Measurements from ENCODE around the gene SKOR1. TPM values are rescaled to one million over a fixed set of nuclear protein-coding genes. Genes with fewer than 3 reads are reported as not detected.

The SKOR1 gene
- total and polyA plus RNA-seq, 2 of the 13 experiments (the other 11 are each of a cell fraction or from before 2014, with no cell fraction given) = 0.09 to 0.11 TPM

DNA sequence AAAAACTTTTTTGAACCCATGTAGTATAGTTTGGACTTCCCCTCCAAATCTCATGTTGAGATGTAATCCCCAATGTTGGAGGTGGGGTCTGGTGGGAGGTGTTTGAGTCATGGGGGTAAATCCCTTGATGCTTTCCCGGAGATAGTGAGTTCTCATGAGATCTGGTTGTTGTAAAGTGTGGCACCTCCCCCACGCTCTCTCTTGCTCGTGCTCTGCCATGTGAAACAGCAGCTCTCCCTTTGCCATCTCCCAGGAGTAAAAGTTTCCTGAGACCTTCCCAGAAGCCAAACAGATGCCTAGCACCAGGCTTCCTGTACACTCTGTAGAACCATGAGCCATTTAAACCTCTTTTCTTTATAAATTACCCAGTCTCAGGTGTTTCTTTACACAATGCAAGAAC, 30.5 kb downstream of the SKOR1 start:
- no peak overlapping the region for H3K4me3 ChIP-seq (replicated peaks in 1 of 3; ENCODE audit: insufficient read depth in 1 of 3, low read depth in 2 of 3, low read length in 3 of 3)
- H3K9me3 ChIP-seq (ENCODE audit: low read length) = no peaks in the 10 kb centered on the region
- POLR2A ChIA-PET = interaction anchor here (0.6 kb wide), 1 partner anchor 210 kb away, joined by 3 read pairs; no protein-coding TSS in a partner anchor
- 87% methylated on average over 3 of the region's 3 CpGs for WGBS (ENCODE audit: low lambda C conversion rate)
- DNase-seq (ENCODE audit: low spot score) (no peak), ATAC-seq (no peak), FAIRE-seq (no peak)
- H3K36me3 ChIP-seq (replicated peaks in 1 of 2; ENCODE audit: control insufficient read depth in 1 of 2, insufficient read depth in 2 of 2, low read length in 2 of 2) = no peaks in the 10 kb centered on the region
- CTCF ChIA-PET (ENCODE audit: low intra/inter-chr PET ratio, low total read pairs) = no interaction called here
- H4K20me1 ChIP-seq (ENCODE audit: insufficient read depth, low read length) = no peaks in the 10 kb centered on the region
- BruUV-seq (replicated peaks) = no TSS peak
- H3K9ac ChIP-seq (ENCODE audit: insufficient read depth, low read depth, low read length) = no peak overlapping the region
- no peak overlapping the region for H3K4me2 ChIP-seq (ENCODE audit: low read depth, low read length)
- no peak overlapping the region for H3K27ac ChIP-seq (ENCODE audit: extremely low read length, insufficient read depth, low read length)
- in situ Hi-C loops (cut with HindIII; ENCODE audit: extremely low pct_ligation_motif_present, low pct_unique_long_range_greater_than_20kb) = loop anchor here (5.0 kb wide), 1 partner anchor 301 kb away; no protein-coding TSS in a partner anchor
- peaks cover 74% of the 10 kb centered on the region for H3K4me1 ChIP-seq (ENCODE audit: insufficient read depth, low read length)
- intact Hi-C loops (cut with micrococcal nuclease; ENCODE audit: unreplicated experiment) = no loop called here
- H2AFZ ChIP-seq (ENCODE audit: low read length) = no peak overlapping the region
- TF ChIP-seq ZNF75D (CRISPR knock-in tag; IDR thresholded peaks at IDR 0.05; ENCODE audit: borderline replicate concordance) = no peak
- TF ChIP-seq, protein P1, sequence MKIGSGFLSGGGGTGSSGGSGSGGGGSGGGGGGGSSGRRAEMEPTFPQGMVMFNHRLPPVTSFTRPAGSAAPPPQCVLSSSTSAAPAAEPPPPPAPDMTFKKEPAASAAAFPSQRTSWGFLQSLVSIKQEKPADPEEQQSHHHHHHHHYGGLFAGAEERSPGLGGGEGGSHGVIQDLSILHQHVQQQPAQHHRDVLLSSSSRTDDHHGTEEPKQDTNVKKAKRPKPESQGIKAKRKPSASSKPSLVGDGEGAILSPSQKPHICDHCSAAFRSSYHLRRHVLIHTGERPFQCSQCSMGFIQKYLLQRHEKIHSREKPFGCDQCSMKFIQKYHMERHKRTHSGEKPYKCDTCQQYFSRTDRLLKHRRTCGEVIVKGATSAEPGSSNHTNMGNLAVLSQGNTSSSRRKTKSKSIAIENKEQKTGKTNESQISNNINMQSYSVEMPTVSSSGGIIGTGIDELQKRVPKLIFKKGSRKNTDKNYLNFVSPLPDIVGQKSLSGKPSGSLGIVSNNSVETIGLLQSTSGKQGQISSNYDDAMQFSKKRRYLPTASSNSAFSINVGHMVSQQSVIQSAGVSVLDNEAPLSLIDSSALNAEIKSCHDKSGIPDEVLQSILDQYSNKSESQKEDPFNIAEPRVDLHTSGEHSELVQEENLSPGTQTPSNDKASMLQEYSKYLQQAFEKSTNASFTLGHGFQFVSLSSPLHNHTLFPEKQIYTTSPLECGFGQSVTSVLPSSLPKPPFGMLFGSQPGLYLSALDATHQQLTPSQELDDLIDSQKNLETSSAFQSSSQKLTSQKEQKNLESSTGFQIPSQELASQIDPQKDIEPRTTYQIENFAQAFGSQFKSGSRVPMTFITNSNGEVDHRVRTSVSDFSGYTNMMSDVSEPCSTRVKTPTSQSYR (CRISPR knock-in tag; IDR thresholded peaks at IDR 0.05; ENCODE audit: borderline replicate concordance) = peak; percentile 35; the same call in 1 of the 2 replicates
- no peaks in the 10 kb centered on the region for H3K79me2 ChIP-seq (ENCODE audit: insufficient read depth, low read length)
- no peaks in the 10 kb centered on the region for H3K27me3 ChIP-seq (ENCODE audit: control insufficient read depth in 1 of 2, insufficient read depth in 2 of 2, low read length in 2 of 2)

DNA sequence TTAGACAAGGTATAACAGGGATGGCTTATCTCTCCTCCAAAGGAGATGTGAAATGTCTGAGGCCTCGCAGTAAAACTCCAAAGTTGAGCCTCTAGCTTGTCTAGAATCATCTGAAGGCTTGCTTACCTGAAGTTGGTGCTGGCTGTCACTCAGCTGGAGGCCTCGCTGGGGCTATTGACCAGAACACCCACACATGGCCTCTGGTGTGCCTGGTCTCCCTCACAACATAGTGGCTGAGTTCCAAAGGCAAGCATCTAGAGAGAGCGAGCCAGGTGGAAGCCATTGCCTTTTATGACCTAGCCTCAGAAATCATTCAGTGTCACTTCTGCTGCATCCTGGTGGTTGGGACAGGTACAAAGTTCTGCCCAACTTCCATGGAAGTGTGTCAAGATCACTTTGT, 31.9 kb downstream of the SKOR1 start:
- 67% methylated on average over 3 of the region's 3 CpGs for WGBS (ENCODE audit: low lambda C conversion rate)
- H3K4me1 ChIP-seq (ENCODE audit: insufficient read depth, low read length) = peaks cover 61% of the 10 kb centered on the region
- POLR2A ChIA-PET = no interaction called here
- no peak for DNase-seq (ENCODE audit: low spot score)
- no peaks in the 10 kb centered on the region for H3K9me3 ChIP-seq (ENCODE audit: low read length)
- TF ChIP-seq, protein P2, sequence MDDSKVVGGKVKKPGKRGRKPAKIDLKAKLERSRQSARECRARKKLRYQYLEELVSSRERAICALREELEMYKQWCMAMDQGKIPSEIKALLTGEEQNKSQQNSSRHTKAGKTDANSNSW (CRISPR knock-in tag; IDR thresholded peaks at IDR 0.05; ENCODE audit: borderline replicate concordance) = no peak
- TF ChIP-seq KLF16 (CRISPR knock-in tag; IDR thresholded peaks at IDR 0.05) (no peak), ZFP36 (IDR thresholded peaks at IDR 0.05; ENCODE audit: borderline replicate concordance, low read depth, low read length, partially characterized antibody) (no peak)
- H4K20me1 ChIP-seq (ENCODE audit: insufficient read depth, low read length) = no peaks in the 10 kb centered on the region
- no peaks in the 10 kb centered on the region for H3K36me3 ChIP-seq (replicated peaks in 1 of 2; ENCODE audit: control insufficient read depth in 1 of 2, insufficient read depth in 2 of 2, low read length in 2 of 2)
- no peak overlapping the region for H3K9ac ChIP-seq (ENCODE audit: insufficient read depth, low read depth, low read length)
- no peaks in the 10 kb centered on the region for H3K79me2 ChIP-seq (ENCODE audit: insufficient read depth, low read length)
- no TSS peak for BruUV-seq (replicated peaks)
- intact Hi-C loops (cut with micrococcal nuclease; ENCODE audit: unreplicated experiment) = no loop called here
- FAIRE-seq = no peak
- H3K4me2 ChIP-seq (ENCODE audit: low read depth, low read length) = 0 out of 2 replicates have a peak overlapping the region, but pooled peaks have one; percentile 7
- CTCF ChIA-PET (ENCODE audit: low intra/inter-chr PET ratio, low total read pairs) = no interaction called here
- in situ Hi-C loops (cut with HindIII; ENCODE audit: extremely low pct_ligation_motif_present, low pct_unique_long_range_greater_than_20kb) = loop anchor here (5.0 kb wide), 1 partner anchor 300 kb away; no protein-coding TSS in a partner anchor
- H3K27ac ChIP-seq (ENCODE audit: extremely low read length, insufficient read depth, low read length) = peak overlapping the region; percentile 26
- no peak overlapping the region for H3K4me3 ChIP-seq (replicated peaks in 1 of 3; ENCODE audit: insufficient read depth in 1 of 3, low read depth in 2 of 3, low read length in 3 of 3)
- no peaks in the 10 kb centered on the region for H3K27me3 ChIP-seq (ENCODE audit: control insufficient read depth in 1 of 2, insufficient read depth in 2 of 2, low read length in 2 of 2)
- H2AFZ ChIP-seq (ENCODE audit: low read length) = no peak overlapping the region
- ATAC-seq = no peak; the same call in 2 of the 3 replicates

All from HepG2 (cell line).